ENCODE measurements around the gene ERC2. TPM values are rescaled to one million over a fixed set of nuclear protein-coding genes. Genes with fewer than 3 reads are reported as not detected.

Gene ERC2
- total and polyA plus RNA-seq, 2 of the 8 experiments (the other 6 are each of a cell fraction or from before 2014, with no cell fraction given): 16.4 to 22.8 TPM

GRCh38 chr3:56248021-56248420 is 220.2 kb downstream of the ERC2 start:
- H2BK20ac ChIP-seq (ENCODE audit: low read length): no peak overlapping the region
- 86% methylated on average over 4 of the region's 4 CpGs; no CpG with 5 or more reads in 1 of the 2 experiments for WGBS, 2 experiments (ENCODE audit: extremely low coverage in 1 of 2, insufficient coverage in 1 of 2, insufficient read length in 1 of 2, insufficient replicate concordance in 2 of 2, low coverage in 1 of 2, low lambda C conversion rate in 2 of 2, missing lambda C conversion rate in 1 of 2)
- H3K14ac ChIP-seq (ENCODE audit: insufficient read length): no peak overlapping the region
- no peak overlapping the region for H2AFZ ChIP-seq (ENCODE audit: low read length)
- H2BK12ac ChIP-seq (ENCODE audit: low read depth, low read length): no peak overlapping the region
- H4K20me1 ChIP-seq (replicated peaks in 1 of 2; ENCODE audit: control insufficient read depth in 1 of 2, insufficient read depth in 2 of 2, low read length in 2 of 2): no peaks in the 10 kb centered on the region
- POLR2A ChIA-PET (ENCODE audit: partially characterized antibody): no interaction called here
- no peak for FAIRE-seq
- H3K9ac ChIP-seq (replicated peaks in 1 of 4; ENCODE audit: extremely low read depth in 1 of 4, low read depth in 3 of 4, low read length in 3 of 4): no peak overlapping the region
- no peak overlapping the region for H2BK15ac ChIP-seq (ENCODE audit: low read length)
- TF ChIP-seq BCL11A (IDR thresholded peaks at IDR 0.05; ENCODE audit: low read depth in 2 of 2, low read length in 2 of 2) (no peak), RXRA (IDR thresholded peaks at IDR 0.05; ENCODE audit: insufficient read depth, low read depth, low read length) (no peak), USF2 (IDR thresholded peaks at IDR 0.05; ENCODE audit: low read length) (no peak), POU5F1 (IDR thresholded peaks at IDR 0.05; ENCODE audit: low read depth, low read length) (no peak)
- no peak overlapping the region for H4K8ac ChIP-seq (ENCODE audit: extremely low read depth, insufficient read depth, low read length)
- H4K5ac ChIP-seq (ENCODE audit: insufficient read length, low read depth, low read length): no peak overlapping the region
- peaks cover 0 to 3% (median 0%) of the 10 kb centered on the region in 4 experiments; a peak in 2 of 7 replicates for H3K4me1 ChIP-seq (replicated peaks in 1 of 4; ENCODE audit: control insufficient read depth in 3 of 4, insufficient read depth in 4 of 4, low read length in 3 of 4)
- H3K4me3 ChIP-seq (ENCODE audit: extremely low read depth in 1 of 4, insufficient read depth in 2 of 4, low read depth in 3 of 4, low read length in 4 of 4): no peak overlapping the region
- CTCF ChIA-PET (ENCODE audit: partially characterized antibody): interaction anchor here (0.6 to 1.4 kb wide), 2 partner anchors 206 to 507 kb away, joined by 3 read pairs; no protein-coding TSS in a partner anchor
- no peaks in the 10 kb centered on the region for H3K79me1 ChIP-seq (ENCODE audit: low read depth, low read length)
- no peak for DNase-seq (ENCODE audit: low read depth in 1 of 2, low spot score in 2 of 2)
- no peaks in the 10 kb centered on the region for H3K27me3 ChIP-seq (replicated peaks in 1 of 4; ENCODE audit: control insufficient read depth in 3 of 4, extremely low read depth in 1 of 4, insufficient read depth in 3 of 4, low read length in 3 of 4)
- no peak overlapping the region for H2BK120ac ChIP-seq (replicated peaks; ENCODE audit: low read depth, low read length)
- no peak overlapping the region for H3K4ac ChIP-seq (replicated peaks; ENCODE audit: insufficient read length, low read depth, low read length)
- no peak overlapping the region for H3K56ac ChIP-seq (replicated peaks; ENCODE audit: insufficient read length, low read depth, low read length)
- no peak overlapping the region for H3K4me2 ChIP-seq (ENCODE audit: insufficient read depth in 1 of 2, low read depth in 2 of 2, low read length in 2 of 2)
- no peaks in the 10 kb centered on the region for H3K36me3 ChIP-seq (ENCODE audit: control insufficient read depth in 2 of 4, insufficient read depth in 4 of 4, low read length in 3 of 4)
- H3K79me2 ChIP-seq (ENCODE audit: control insufficient read depth in 1 of 2, insufficient read depth in 2 of 2, low read length in 2 of 2): no peaks in the 10 kb centered on the region
- no peak overlapping the region for H4K91ac ChIP-seq (replicated peaks; ENCODE audit: insufficient read length, low read length)
- no peaks in the 10 kb centered on the region for H3K9me3 ChIP-seq (ENCODE audit: insufficient read depth in 2 of 2, low read depth in 1 of 2, low read length in 1 of 2)
- H2BK5ac ChIP-seq (ENCODE audit: low read depth, low read length): no peak overlapping the region
- H3K18ac ChIP-seq (ENCODE audit: extremely low read depth, low read length): no peak overlapping the region
- no peak overlapping the region for H2AK5ac ChIP-seq (ENCODE audit: low read depth, low read length)
- H3K23ac ChIP-seq (ENCODE audit: insufficient read length): no peak overlapping the region
- no peak overlapping the region for H3K27ac ChIP-seq (ENCODE audit: low read depth, low read length)
- no peaks in the 10 kb centered on the region for H3K23me2 ChIP-seq (ENCODE audit: low read depth, low read length)

Measured in H1 (cell line).